ENCODE measurements around the gene KLHDC1. TPM values are rescaled to one million over a fixed set of nuclear protein-coding genes. Genes with fewer than 3 reads are reported as not detected.
"Not testable (repeated sequence)": the region's sequence is repeated elsewhere in the genome, so short reads cannot be mapped to it uniquely, and the experiment has no call there.

Gene KLHDC1
- polyA plus RNA-seq, 1 donor = 4.9 TPM

DNA sequence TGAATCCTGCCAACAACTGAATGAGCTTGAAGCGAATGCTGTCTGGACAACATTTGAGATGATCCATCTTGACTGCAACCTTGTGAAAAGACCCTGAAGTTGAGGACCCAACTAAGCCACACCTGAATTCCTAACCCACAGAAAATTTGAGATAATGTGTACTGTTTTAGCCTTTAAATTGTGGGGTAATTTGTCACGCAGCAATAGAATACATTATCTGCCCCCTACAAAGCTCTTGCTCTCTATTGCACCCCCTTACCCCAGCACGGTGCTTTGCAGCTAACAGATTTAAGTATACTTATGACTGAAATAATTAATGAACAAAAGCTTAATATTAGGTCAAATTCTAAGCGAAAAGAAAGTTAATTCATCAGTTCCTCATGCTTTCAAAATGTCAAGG lies 6.5 kb upstream of the KLHDC1 start:
- Histone ChIP-seq H3K9me3 (ENCODE audit: control insufficient read depth, low read depth, low read length) (no peaks in the 10 kb centered on the region), H3K36me3 (ENCODE audit: control insufficient read depth, insufficient read depth, low read length) (peaks cover 3% of the 10 kb centered on the region), H3K27me3 (ENCODE audit: control insufficient read depth, insufficient read depth, low read length) (no peaks in the 10 kb centered on the region), H3K4me3 (ENCODE audit: low read length) (no peak overlapping the region), H3K27ac (ENCODE audit: low read length) (no peak overlapping the region), H3K4me1 (ENCODE audit: control insufficient read depth, insufficient read depth, low read length) (no peaks in the 10 kb centered on the region)
- WGBS (ENCODE audit: insufficient coverage, low lambda C conversion rate) = no CpG with 5 or more reads among the region's 4 CpGs
- no peak for DNase-seq

GRCh38 chr14:49687942-49688700 lies 4.8 kb upstream of the KLHDC1 start, which contains the start of gene POLE2:
TSS of gene POLE2 (minus strand) at chr14:49688214. CDS start at chr14:49688203, 11 bp downstream.
- WGBS (ENCODE audit: insufficient coverage, low lambda C conversion rate) = 56% methylated on average over 5 of the region's 67 CpGs

DNA sequence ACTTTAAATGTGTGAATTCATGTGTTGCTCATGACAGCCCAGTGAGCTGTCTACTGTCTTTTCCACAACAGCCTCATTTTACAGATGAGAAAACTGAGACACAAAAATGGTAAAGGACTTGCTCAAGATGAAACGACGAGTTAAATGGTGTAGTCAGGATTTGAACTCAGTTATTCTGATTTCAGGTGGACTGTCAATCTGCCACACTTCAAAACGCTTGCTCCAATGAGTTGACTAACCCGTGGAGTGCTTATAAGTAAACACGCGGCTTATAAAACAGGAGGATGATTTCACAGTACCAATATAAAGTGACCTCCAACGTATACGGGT lies 4.3 kb upstream of the KLHDC1 start:
- Histone ChIP-seq H3K27ac (ENCODE audit: low read length) (no peak overlapping the region), H3K4me1 (ENCODE audit: control insufficient read depth, insufficient read depth, low read length) (no peaks in the 10 kb centered on the region), H3K4me3 (ENCODE audit: low read length) (no peak overlapping the region), H3K27me3 (ENCODE audit: control insufficient read depth, insufficient read depth, low read length) (no peaks in the 10 kb centered on the region), H3K36me3 (ENCODE audit: control insufficient read depth, insufficient read depth, low read length) (no peaks in the 10 kb centered on the region), H3K9me3 (ENCODE audit: control insufficient read depth, low read depth, low read length) (no peaks in the 10 kb centered on the region)
- WGBS (ENCODE audit: insufficient coverage, low lambda C conversion rate) = 87% methylated on average over 3 of the region's 8 CpGs
- no peak for DNase-seq

More at GRCh38 chr14:49687942-49688700, 4.8 kb upstream of the KLHDC1 start, which contains the start of gene POLE2:
- peak; percentile 50 to 87 for DNase-seq
- H3K27ac ChIP-seq (ENCODE audit: low read length) = peak within 1 kb of the TSS; percentile 55
- no peaks in the 10 kb centered on the region for H3K9me3 ChIP-seq (ENCODE audit: control insufficient read depth, low read depth, low read length)
- H3K4me3 ChIP-seq (ENCODE audit: low read length) = peak within 1 kb of the TSS; percentile 58
- H3K27me3 ChIP-seq (ENCODE audit: control insufficient read depth, insufficient read depth, low read length) = no peaks in the 10 kb centered on the region
- peaks cover under 1% of the 10 kb centered on the region for H3K36me3 ChIP-seq (ENCODE audit: control insufficient read depth, insufficient read depth, low read length)
- H3K4me1 ChIP-seq (ENCODE audit: control insufficient read depth, insufficient read depth, low read length) = no peaks in the 10 kb centered on the region

DNA sequence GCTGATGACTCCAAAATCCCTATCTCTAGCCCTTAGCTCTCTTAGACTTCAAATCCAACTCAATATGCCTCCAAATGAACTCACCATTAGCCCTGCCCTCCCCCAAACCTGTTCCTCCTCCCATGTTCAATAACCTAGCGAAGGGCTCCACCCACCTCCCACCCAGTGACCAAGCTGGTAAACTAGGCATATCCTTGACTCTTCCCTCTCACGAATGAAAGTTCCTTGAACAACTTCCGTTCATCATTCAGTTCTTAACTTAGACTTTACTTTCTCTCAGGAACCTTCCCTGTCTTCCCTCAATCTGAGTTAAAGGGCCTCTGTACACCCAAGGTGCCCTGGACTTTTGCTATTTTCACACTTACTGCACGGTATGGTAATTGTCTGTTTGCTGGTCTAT lies 1.9 kb upstream of the KLHDC1 start:
- DNase-seq = peak in 1 of 2 donors; percentile 26
- no peaks in the 10 kb centered on the region for H3K36me3 ChIP-seq (ENCODE audit: control insufficient read depth, insufficient read depth, low read length)
- H3K27me3 ChIP-seq (ENCODE audit: control insufficient read depth, insufficient read depth, low read length) = no peaks in the 10 kb centered on the region
- H3K4me3 ChIP-seq (ENCODE audit: low read length) = no peak overlapping the region
- H3K4me1 ChIP-seq (ENCODE audit: control insufficient read depth, insufficient read depth, low read length) = peaks cover 2% of the 10 kb centered on the region
- no peaks in the 10 kb centered on the region for H3K9me3 ChIP-seq (ENCODE audit: control insufficient read depth, low read depth, low read length)
- no CpG with 5 or more reads among the region's 4 CpGs for WGBS (ENCODE audit: insufficient coverage, low lambda C conversion rate)
- no peak overlapping the region for H3K27ac ChIP-seq (ENCODE audit: low read length)

DNA sequence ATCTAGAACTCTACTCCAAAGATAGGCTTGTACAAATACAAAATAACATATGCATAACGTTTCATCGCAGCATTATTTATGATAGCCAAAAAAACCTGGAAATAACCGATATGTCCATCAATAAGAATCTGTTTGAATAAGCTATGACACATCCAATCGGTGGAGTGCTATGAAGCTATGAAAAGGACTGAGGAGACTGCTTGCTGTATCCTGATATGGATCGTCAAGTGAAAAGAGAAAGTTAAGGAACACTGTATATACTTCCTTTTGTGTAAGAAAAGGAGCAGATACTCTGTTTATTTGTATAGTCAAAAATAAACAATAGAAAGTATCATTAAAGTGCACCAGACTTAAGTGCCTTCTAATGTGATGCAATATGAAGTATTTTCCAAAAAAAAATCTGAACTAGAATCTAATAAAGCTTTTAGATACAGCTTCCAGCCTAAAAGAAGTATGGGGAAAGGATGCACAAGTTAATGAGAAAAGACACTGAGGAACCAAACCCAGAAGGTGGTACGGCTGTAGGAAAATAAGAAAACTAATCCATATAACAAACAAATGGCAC lies 645 bp upstream of the KLHDC1 start:
- DNase-seq = no peak
- H3K9me3 ChIP-seq (ENCODE audit: control insufficient read depth, low read depth, low read length) = no peaks in the 10 kb centered on the region
- 67% methylated on average over 5 of the region's 6 CpGs for WGBS (ENCODE audit: insufficient coverage, low lambda C conversion rate)
- peaks cover 2% of the 10 kb centered on the region for H3K4me1 ChIP-seq (ENCODE audit: control insufficient read depth, insufficient read depth, low read length)
- no peaks in the 10 kb centered on the region for H3K36me3 ChIP-seq (ENCODE audit: control insufficient read depth, insufficient read depth, low read length)
- H3K27me3 ChIP-seq (ENCODE audit: control insufficient read depth, insufficient read depth, low read length) = no peaks in the 10 kb centered on the region
- peak overlapping the region; percentile 92 for H3K27ac ChIP-seq (ENCODE audit: low read length)
- peak overlapping the region; percentile 65 for H3K4me3 ChIP-seq (ENCODE audit: low read length)

DNA sequence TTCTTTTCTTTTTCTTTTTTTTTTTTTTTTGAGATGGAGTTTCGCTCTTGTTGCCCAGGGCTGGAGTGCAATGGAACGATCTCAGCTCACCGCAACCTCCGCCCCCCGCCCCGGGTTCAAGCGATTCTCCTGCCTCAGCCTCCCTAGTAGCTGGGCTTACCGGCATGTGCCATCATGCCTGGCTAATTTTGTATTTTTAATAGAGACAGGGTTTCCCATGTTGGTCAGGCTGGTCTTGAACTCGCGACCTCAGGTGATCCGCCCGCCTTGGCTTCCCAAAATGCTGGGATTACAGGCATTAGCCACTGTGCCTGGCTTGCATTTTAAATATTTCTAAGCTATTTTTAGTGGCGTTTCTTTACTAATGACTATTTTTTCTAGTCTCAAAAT lies 810 bp downstream of the KLHDC1 start:
- H3K4me1 ChIP-seq (ENCODE audit: control insufficient read depth, insufficient read depth, low read length); DNase-seq; H3K9me3 ChIP-seq (ENCODE audit: control insufficient read depth, low read depth, low read length); H3K36me3 ChIP-seq (ENCODE audit: control insufficient read depth, insufficient read depth, low read length); H3K27me3 ChIP-seq (ENCODE audit: control insufficient read depth, insufficient read depth, low read length): not testable (repeated sequence)
- 55% methylated on average over 4 of the region's 13 CpGs for WGBS (ENCODE audit: insufficient coverage, low lambda C conversion rate)
- Histone ChIP-seq H3K4me3 (ENCODE audit: low read length) (peak overlapping the region; percentile 65), H3K27ac (ENCODE audit: low read length) (peak overlapping the region; percentile 92)

DNA sequence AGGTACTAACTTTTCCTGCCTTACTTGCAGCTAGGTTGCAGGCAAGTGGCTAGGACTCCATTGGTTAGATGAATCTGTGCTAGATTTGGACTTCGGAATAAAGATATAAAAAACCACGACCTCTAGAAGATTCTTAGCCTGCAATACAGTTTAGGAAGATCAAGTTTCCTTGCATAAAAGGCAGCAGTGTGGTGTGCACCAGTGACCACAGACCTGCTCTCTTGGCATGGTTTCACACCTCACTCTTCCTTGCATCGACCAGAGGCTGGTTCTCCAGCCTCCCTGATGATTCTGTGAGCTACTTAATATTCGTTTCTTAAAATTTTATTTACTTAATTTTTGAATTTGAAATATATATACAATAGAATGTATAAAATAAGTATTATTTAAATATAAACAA lies 9.8 kb downstream of the KLHDC1 start:
- no peaks in the 10 kb centered on the region for H3K27me3 ChIP-seq (ENCODE audit: control insufficient read depth, insufficient read depth, low read length)
- peaks cover 3% of the 10 kb centered on the region for H3K36me3 ChIP-seq (ENCODE audit: control insufficient read depth, insufficient read depth, low read length)
- no peaks in the 10 kb centered on the region for H3K9me3 ChIP-seq (ENCODE audit: control insufficient read depth, low read depth, low read length)
- WGBS (ENCODE audit: insufficient coverage, low lambda C conversion rate) = 100% methylated on average over 1 of the region's 4 CpGs
- no peaks in the 10 kb centered on the region for H3K4me1 ChIP-seq (ENCODE audit: control insufficient read depth, insufficient read depth, low read length)
- H3K27ac ChIP-seq (ENCODE audit: low read length) = no peak overlapping the region
- H3K4me3 ChIP-seq (ENCODE audit: low read length) = no peak overlapping the region
- no peak for DNase-seq

GRCh38 chr14:49703965-49704364 lies 11.0 kb downstream of the KLHDC1 start:
- 67% methylated on average over 1 of the region's 3 CpGs for WGBS (ENCODE audit: insufficient coverage, low lambda C conversion rate)
- H3K9me3 ChIP-seq (ENCODE audit: control insufficient read depth, low read depth, low read length) = no peaks in the 10 kb centered on the region

DNA sequence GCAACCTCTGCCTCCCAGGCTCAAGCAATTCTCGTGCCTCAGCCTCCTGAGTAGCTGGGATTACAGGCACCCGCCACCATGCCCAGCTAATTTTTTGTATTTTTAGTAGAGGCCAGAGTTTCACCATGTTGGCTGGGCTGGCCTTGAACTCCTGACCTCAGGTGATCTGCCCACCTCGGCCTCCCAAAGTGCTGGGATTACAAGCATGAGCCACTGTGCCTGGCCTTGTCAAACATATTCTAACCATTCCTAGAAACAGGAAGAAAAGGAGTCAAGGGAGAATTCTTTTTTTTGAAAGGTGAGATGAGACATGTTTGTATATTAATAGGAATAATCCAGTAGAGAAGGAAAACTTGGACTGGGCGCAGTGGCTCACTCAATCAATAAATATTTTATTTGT lies 11.6 kb downstream of the KLHDC1 start:
- 100% methylated on average over 1 of the region's 4 CpGs for WGBS (ENCODE audit: insufficient coverage, low lambda C conversion rate)
- not testable (repeated sequence) for DNase-seq; H3K9me3 ChIP-seq (ENCODE audit: control insufficient read depth, low read depth, low read length); H3K36me3 ChIP-seq (ENCODE audit: control insufficient read depth, insufficient read depth, low read length); H3K4me1 ChIP-seq (ENCODE audit: control insufficient read depth, insufficient read depth, low read length); H3K27ac ChIP-seq (ENCODE audit: low read length); H3K4me3 ChIP-seq (ENCODE audit: low read length); H3K27me3 ChIP-seq (ENCODE audit: control insufficient read depth, insufficient read depth, low read length)

More at GRCh38 chr14:49703965-49704364, 11.0 kb downstream of the KLHDC1 start:
- no peaks in the 10 kb centered on the region for H3K4me1 ChIP-seq (ENCODE audit: control insufficient read depth, insufficient read depth, low read length)
- H3K36me3 ChIP-seq (ENCODE audit: control insufficient read depth, insufficient read depth, low read length) = peaks cover 3% of the 10 kb centered on the region
- no peak for DNase-seq
- no peak overlapping the region for H3K4me3 ChIP-seq (ENCODE audit: low read length)
- no peak overlapping the region for H3K27ac ChIP-seq (ENCODE audit: low read length)
- no peaks in the 10 kb centered on the region for H3K27me3 ChIP-seq (ENCODE audit: control insufficient read depth, insufficient read depth, low read length)

DNA sequence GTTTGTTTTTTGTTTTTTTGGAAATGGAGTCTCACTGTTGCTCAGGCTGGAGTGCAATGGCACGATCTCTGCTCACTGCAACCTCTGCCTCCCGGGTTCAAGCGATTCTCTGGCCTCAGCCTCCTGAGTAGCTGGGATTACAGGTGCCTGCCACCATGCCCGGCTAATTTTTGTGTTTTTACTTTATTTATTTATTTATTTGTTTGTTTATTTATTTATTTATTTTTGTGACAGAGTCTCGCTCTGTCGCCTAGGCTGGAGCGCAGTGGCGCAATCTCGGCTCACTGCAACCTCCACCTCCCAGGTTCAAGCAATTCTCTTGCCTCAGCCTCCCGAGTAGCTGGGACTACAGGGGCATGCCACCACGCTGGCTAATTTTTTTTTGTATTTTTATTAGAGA lies 18.1 kb downstream of the KLHDC1 start:
- not testable (repeated sequence) for H3K36me3 ChIP-seq (ENCODE audit: control insufficient read depth, insufficient read depth, low read length); H3K27ac ChIP-seq (ENCODE audit: low read length); H3K4me1 ChIP-seq (ENCODE audit: control insufficient read depth, insufficient read depth, low read length); H3K4me3 ChIP-seq (ENCODE audit: low read length); H3K27me3 ChIP-seq (ENCODE audit: control insufficient read depth, insufficient read depth, low read length); DNase-seq; H3K9me3 ChIP-seq (ENCODE audit: control insufficient read depth, low read depth, low read length)
- no CpG with 5 or more reads among the region's 11 CpGs for WGBS (ENCODE audit: insufficient coverage, low lambda C conversion rate)

- Histone ChIP-seq H3K27me3 (ENCODE audit: control insufficient read depth, insufficient read depth, low read length) (no peaks in the 10 kb centered on the region), H3K36me3 (ENCODE audit: control insufficient read depth, insufficient read depth, low read length) (peaks cover 2% of the 10 kb centered on the region), H3K27ac (ENCODE audit: low read length) (no peak overlapping the region), H3K4me3 (ENCODE audit: low read length) (no peak overlapping the region), H3K9me3 (ENCODE audit: control insufficient read depth, low read depth, low read length) (peaks cover 5% of the 10 kb centered on the region), H3K4me1 (ENCODE audit: control insufficient read depth, insufficient read depth, low read length) (no peaks in the 10 kb centered on the region)
- DNase-seq = no peak
Observed at GRCh38 chr14:49720744-49721143, 27.8 kb downstream of the KLHDC1 start.
